ENCODE data around the gene RASD2. TPM values are rescaled to one million over a fixed set of nuclear protein-coding genes. Genes with fewer than 3 reads are reported as not detected.

RASD2 gene
- total and polyA plus RNA-seq, 4 donors: 0.14 to 1.1 (median 0.44) TPM

DNA sequence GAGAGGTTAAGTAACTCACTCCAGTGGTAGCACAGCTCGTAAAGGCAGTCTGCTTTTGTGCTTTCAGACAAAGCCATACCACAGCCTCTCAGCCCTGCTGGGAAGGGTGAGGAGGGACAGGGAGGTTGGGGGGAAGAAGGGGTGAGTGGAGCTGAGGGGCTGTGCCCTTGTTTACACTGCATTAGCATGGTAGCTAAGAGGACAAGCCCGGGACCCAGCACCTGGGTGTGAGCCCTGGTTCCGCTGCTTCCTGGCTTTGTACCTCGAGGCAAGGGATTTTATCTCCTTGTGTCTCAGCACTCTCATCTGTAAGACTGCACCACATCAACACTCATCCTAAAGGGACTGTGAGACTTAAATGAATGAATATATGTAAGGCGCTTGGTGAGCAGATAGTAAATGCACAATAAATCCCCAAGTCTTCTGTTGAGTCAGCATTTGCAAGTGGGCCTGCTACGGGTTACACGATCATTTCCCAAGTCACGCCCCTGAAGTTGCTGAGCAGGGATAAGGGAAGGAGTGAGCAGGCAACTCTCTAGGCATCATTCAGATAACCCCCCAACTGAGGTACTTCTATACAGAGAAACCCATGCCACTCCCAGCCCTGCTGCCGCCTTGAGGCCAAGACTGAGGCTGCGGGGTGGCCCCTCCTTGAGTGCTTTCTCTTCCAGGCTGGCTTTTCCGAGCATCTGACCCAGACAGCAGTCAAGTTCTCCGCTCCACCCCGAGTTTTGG is 7.5 kb downstream of the RASD2 start:
- Histone ChIP-seq H3K36me3 (ENCODE audit: control insufficient read depth in 4 of 4, insufficient read depth in 4 of 4, low read length in 4 of 4) (no peaks in the 10 kb centered on the region), H3K4me1 (ENCODE audit: control insufficient read depth in 5 of 5, insufficient read depth in 5 of 5, low read length in 5 of 5) (peaks cover 0 to 12% (median 4%) of the 10 kb centered on the region in 5 donors), H3K27ac (ENCODE audit: low read depth in 1 of 2, low read length in 1 of 2) (no peak overlapping the region), H3K4me3 (no peak overlapping the region), H3K9me3 (ENCODE audit: control insufficient read depth in 4 of 4, insufficient read depth in 3 of 4, low read length in 3 of 4) (no peaks in the 10 kb centered on the region), H3K9ac (ENCODE audit: insufficient read depth in 1 of 2, low read length in 2 of 2) (no peak overlapping the region), H3K27me3 (ENCODE audit: control insufficient read depth in 3 of 3, insufficient read depth in 3 of 3, low read length in 2 of 3) (peaks cover 0 to 10% (median 2%) of the 10 kb centered on the region in 3 donors)
- ATAC-seq (ENCODE audit: insufficient read depth, low FRiP score) (no peak), DNase-seq (no peak)
- TF ChIP-seq, protein P1, sequence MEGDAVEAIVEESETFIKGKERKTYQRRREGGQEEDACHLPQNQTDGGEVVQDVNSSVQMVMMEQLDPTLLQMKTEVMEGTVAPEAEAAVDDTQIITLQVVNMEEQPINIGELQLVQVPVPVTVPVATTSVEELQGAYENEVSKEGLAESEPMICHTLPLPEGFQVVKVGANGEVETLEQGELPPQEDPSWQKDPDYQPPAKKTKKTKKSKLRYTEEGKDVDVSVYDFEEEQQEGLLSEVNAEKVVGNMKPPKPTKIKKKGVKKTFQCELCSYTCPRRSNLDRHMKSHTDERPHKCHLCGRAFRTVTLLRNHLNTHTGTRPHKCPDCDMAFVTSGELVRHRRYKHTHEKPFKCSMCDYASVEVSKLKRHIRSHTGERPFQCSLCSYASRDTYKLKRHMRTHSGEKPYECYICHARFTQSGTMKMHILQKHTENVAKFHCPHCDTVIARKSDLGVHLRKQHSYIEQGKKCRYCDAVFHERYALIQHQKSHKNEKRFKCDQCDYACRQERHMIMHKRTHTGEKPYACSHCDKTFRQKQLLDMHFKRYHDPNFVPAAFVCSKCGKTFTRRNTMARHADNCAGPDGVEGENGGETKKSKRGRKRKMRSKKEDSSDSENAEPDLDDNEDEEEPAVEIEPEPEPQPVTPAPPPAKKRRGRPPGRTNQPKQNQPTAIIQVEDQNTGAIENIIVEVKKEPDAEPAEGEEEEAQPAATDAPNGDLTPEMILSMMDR (IDR thresholded peaks at IDR 0.05; ENCODE audit: control extremely low read depth, extremely low read depth): no peak
- WGBS, 2 donors: 58 to 70% methylated on average over 13 of the region's 13 CpGs

DNA sequence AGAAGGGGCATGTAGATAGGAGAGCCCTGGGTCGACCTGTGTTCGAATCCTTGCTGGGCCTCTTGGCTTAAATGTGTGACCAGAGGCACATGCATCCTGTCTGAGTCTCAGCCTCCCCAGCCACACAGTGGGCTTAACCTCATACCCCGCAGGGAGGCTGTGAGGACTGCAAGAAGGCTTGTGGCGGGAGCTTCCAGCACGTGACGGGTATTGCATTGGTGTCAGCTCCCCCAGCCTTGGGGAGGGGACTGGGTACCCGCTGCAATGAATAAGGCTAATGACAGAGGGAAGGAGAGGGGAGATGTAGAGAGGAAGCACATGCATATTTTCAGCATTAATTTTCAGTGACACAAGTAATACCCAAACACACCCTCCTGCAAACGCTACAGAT is 8.1 kb downstream of the RASD2 start:
- Histone ChIP-seq H3K27ac (ENCODE audit: low read depth in 1 of 2, low read length in 1 of 2) (no peak overlapping the region), H3K36me3 (ENCODE audit: control insufficient read depth in 4 of 4, insufficient read depth in 4 of 4, low read length in 4 of 4) (no peaks in the 10 kb centered on the region), H3K4me3 (no peak overlapping the region), H3K9ac (ENCODE audit: insufficient read depth in 1 of 2, low read length in 2 of 2) (no peak overlapping the region), H3K9me3 (ENCODE audit: control insufficient read depth in 4 of 4, insufficient read depth in 3 of 4, low read length in 3 of 4) (no peaks in the 10 kb centered on the region), H3K27me3 (ENCODE audit: control insufficient read depth in 3 of 3, insufficient read depth in 3 of 3, low read length in 2 of 3) (peaks cover 0 to 9% (median 2%) of the 10 kb centered on the region in 3 donors), H3K4me1 (ENCODE audit: control insufficient read depth in 5 of 5, insufficient read depth in 5 of 5, low read length in 5 of 5) (peaks cover 0 to 12% (median 4%) of the 10 kb centered on the region in 5 donors)
- TF ChIP-seq, protein P1 (IDR thresholded peaks at IDR 0.05; ENCODE audit: control extremely low read depth, extremely low read depth): no peak
- no peak for DNase-seq
- no peak for ATAC-seq (ENCODE audit: insufficient read depth, low FRiP score)
- 41 to 47% methylated on average over 8 of the region's 8 CpGs for WGBS, 2 donors

DNA sequence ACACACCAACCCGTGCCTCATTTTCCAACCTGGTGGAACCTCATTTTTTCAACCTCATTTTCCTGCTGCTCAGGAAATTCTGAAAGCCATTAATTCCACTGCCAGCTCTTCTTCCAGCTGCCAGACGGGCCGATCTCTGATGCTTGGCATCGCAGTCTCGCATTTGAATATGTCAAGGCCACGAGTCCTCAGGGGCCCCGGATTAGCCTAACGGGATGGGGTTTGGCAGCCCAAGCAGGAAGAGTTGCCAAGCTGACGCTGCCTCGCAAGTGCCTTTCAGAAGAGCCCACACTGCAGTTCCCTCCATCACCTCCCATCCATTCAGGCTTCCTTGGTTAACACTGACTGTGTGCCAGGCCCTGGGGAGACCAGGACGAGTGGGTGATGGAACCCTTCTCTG is 8.7 kb downstream of the RASD2 start:
- H3K36me3 ChIP-seq (ENCODE audit: control insufficient read depth in 4 of 4, insufficient read depth in 4 of 4, low read length in 4 of 4): no peaks in the 10 kb centered on the region
- no peak overlapping the region for H3K4me3 ChIP-seq
- ATAC-seq (ENCODE audit: insufficient read depth, low FRiP score): no peak
- peak; percentile 53 to 74 (median 54) for DNase-seq
- 52 to 73% methylated on average over 11 of the region's 11 CpGs for WGBS, 2 donors
- H3K9me3 ChIP-seq (ENCODE audit: control insufficient read depth in 4 of 4, insufficient read depth in 3 of 4, low read length in 3 of 4): no peaks in the 10 kb centered on the region
- peaks cover 0 to 5% (median 2%) of the 10 kb centered on the region in 3 donors for H3K27me3 ChIP-seq (ENCODE audit: control insufficient read depth in 3 of 3, insufficient read depth in 3 of 3, low read length in 2 of 3)
- TF ChIP-seq, protein P1 (IDR thresholded peaks at IDR 0.05; ENCODE audit: control extremely low read depth, extremely low read depth): no peak
- peaks cover 0 to 12% (median 4%) of the 10 kb centered on the region in 5 donors for H3K4me1 ChIP-seq (ENCODE audit: control insufficient read depth in 5 of 5, insufficient read depth in 5 of 5, low read length in 5 of 5)
- H3K27ac ChIP-seq (ENCODE audit: low read depth in 1 of 2, low read length in 1 of 2): no peak overlapping the region
- H3K9ac ChIP-seq (ENCODE audit: insufficient read depth in 1 of 2, low read length in 2 of 2): no peak overlapping the region
